HepG2 (cell line): ENCODE measurements around the gene ZBTB46. TPM values are rescaled to one million over a fixed set of nuclear protein-coding genes. Genes with fewer than 3 reads are reported as not detected.

Experiments used
- FOXA3 ChIP-seq: IDR thresholded peaks from 2 replicates; pipeline ENCODE4 v1.6.1; 2016; ENCODE audit warnings: missing genetic modification reagents, missing compliant biosample characterization
- KLF12 ChIP-seq: sonication (generic); formaldehyde crosslinking; IDR thresholded peaks from 2 replicates; pipeline ENCODE4 v1.4.0; 2020; ENCODE audit warnings: missing genetic modification reagents, borderline replicate concordance
- KMT2A ChIP-seq: sonication (generic); formaldehyde crosslinking; IDR thresholded peaks from 2 replicates; pipeline ENCODE4 v1.4.0; 2020; ENCODE audit warnings: missing genetic modification reagents
- RARG ChIP-seq: sonication (generic); formaldehyde crosslinking; IDR thresholded peaks from 2 replicates; pipeline ENCODE4 v1.4.0; 2020; ENCODE audit warnings: low read depth, mild to moderate bottlenecking, missing genetic modification reagents
- RFX3 ChIP-seq: IDR thresholded peaks from 2 replicates; pipeline ENCODE4 v1.6.1; 2016; ENCODE audit warnings: missing biosample characterization, missing genetic modification reagents
- ZKSCAN1 ChIP-seq: fragments of 150-350 bp; IDR thresholded peaks from 2 replicates; pipeline ENCODE4 v1.6.1; 2014; ENCODE audit warnings: low read length
- ZMAT3 ChIP-seq: sonication (generic); formaldehyde crosslinking; conservative IDR thresholded peaks from 2 replicates; pipeline ENCODE4 v1.7.0; 2021; ENCODE audit warnings: missing genetic modification reagents
- ZNF205 ChIP-seq: IDR thresholded peaks from 2 replicates; pipeline ENCODE4 v1.6.1; 2018; ENCODE audit warnings: missing biosample characterization, missing genetic modification reagents
- ZNF264 ChIP-seq: sonication (generic); formaldehyde crosslinking; IDR thresholded peaks from 2 replicates; pipeline ENCODE4 v1.4.0; 2020; ENCODE audit warnings: missing genetic modification reagents
- ZNF772 ChIP-seq: sonication (generic); formaldehyde crosslinking; IDR thresholded peaks from 2 replicates; pipeline ENCODE4 v1.5.0; 2020; ENCODE audit warnings: mild to moderate bottlenecking, missing genetic modification reagents
- polyA plus RNA-seq, 8 experiments: library from polyadenylated mRNA; depleted of rRNA in 3 of 8; stranded (reverse) in 7 of 8; unstranded in 1 of 8; fragments of >200 nt; fragmentation: Illumina TruSeq in 4 of 8; extraction: Trizol in 4 of 8; gene quantifications; 2 replicates each; pipeline versions ENCODE4 v1.2.1 to v1.2.3, GENCODE V29; 2011 to 2016; ENCODE audit warnings: low read depth in 4 of 8, missing spikeins in 1 of 8, mixed read lengths in 1 of 8; ENCODE audit not compliant: insufficient read depth in 1 of 8
- total RNA-seq, 5 experiments: library from RNA; depleted of rRNA; stranded (reverse); fragments of >200 nt; fragmentation: Illumina TruSeq; extraction: Trizol; gene quantifications; 2 replicates each; pipeline ENCODE4 v1.2.3, GENCODE V29; 2016; ENCODE audit warnings: low read depth in 1 of 5
- TF ChIP-seq, protein P1 (sequence below): sonication (generic); formaldehyde crosslinking; IDR thresholded peaks from 2 replicates; pipeline ENCODE4 v1.4.0; 2020; ENCODE audit warnings: low read depth, missing genetic modification reagents
- TF ChIP-seq, protein P2 (sequence below): IDR thresholded peaks from 2 replicates; pipeline ENCODE4 v1.6.1; 2016; ENCODE audit warnings: low read depth
- TF ChIP-seq, protein P3 (sequence below): fragments of 450-650 bp; IDR thresholded peaks from 2 replicates; pipeline ENCODE4 v1.6.1; 2016
- TF ChIP-seq, protein P4 (sequence below): sonication (generic); formaldehyde crosslinking; IDR thresholded peaks from 2 replicates; pipeline ENCODE4 v1.5.1; 2020; ENCODE audit warnings: mild to moderate bottlenecking, missing genetic modification reagents, moderate library complexity
- TF ChIP-seq, protein P5 (sequence below): sonication (generic); formaldehyde crosslinking; IDR thresholded peaks from 2 replicates; pipeline ENCODE4 v1.5.0; 2020; ENCODE audit warnings: missing genetic modification reagents, mild to moderate bottlenecking, borderline replicate concordance
- TF ChIP-seq, protein P6 (sequence below): sonication (generic); formaldehyde crosslinking; IDR thresholded peaks from 2 replicates; pipeline ENCODE4 v1.4.0; 2020; ENCODE audit warnings: missing genetic modification reagents, mild to moderate bottlenecking, borderline replicate concordance

The ZBTB46 gene
- total and polyA plus RNA-seq, 2 of the 13 experiments (the other 11 are each of a cell fraction or from before 2014, with no cell fraction given), result 1.6 to 13.5 TPM

DNA sequence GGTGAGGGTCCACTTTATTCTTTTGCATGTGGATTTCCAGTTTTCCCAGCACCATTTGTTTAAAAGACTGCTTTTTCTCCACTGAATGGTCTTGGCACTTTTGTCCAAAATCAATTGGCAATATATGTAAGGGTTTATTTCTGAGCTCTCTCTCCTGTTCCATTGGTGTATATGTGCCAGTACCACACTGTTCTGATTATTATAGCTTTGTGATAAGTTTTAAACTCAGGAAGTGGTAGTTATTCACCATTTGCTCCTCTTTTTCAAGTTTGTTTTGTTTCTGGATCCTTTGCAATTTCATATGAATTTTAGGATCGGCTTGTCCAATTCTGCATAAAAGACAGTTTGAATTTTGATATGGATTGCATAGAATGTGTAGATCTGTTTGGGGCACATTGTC lies 118.9 kb downstream of the ZBTB46 start (continued):
- TF ChIP-seq, protein P1, sequence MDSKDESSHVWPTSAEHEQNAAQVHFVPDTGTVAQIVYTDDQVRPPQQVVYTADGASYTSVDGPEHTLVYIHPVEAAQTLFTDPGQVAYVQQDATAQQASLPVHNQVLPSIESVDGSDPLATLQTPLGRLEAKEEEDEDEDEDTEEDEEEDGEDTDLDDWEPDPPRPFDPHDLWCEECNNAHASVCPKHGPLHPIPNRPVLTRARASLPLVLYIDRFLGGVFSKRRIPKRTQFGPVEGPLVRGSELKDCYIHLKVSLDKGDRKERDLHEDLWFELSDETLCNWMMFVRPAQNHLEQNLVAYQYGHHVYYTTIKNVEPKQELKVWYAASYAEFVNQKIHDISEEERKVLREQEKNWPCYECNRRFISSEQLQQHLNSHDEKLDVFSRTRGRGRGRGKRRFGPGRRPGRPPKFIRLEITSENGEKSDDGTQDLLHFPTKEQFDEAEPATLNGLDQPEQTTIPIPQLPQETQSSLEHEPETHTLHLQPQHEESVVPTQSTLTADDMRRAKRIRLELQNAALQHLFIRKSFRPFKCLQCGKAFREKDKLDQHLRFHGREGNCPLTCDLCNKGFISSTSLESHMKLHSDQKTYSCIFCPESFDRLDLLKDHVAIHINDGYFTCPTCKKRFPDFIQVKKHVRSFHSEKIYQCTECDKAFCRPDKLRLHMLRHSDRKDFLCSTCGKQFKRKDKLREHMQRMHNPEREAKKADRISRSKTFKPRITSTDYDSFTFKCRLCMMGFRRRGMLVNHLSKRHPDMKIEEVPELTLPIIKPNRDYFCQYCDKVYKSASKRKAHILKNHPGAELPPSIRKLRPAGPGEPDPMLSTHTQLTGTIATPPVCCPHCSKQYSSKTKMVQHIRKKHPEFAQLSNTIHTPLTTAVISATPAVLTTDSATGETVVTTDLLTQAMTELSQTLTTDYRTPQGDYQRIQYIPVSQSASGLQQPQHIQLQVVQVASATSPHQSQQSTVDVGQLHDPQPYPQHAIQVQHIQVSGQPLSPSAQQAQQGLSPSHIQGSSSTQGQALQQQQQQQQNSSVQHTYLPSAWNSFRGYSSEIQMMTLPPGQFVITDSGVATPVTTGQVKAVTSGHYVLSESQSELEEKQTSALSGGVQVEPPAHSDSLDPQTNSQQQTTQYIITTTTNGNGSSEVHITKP, result no peak
- no peak for TF ChIP-seq ZKSCAN1
- TF ChIP-seq FOXA3 (CRISPR knock-in tag), result no peak
- no peak for TF ChIP-seq ZNF264 (CRISPR knock-in tag)
- TF ChIP-seq ZNF772 (CRISPR knock-in tag), result no peak
- TF ChIP-seq KMT2A (CRISPR knock-in tag), result no peak
- TF ChIP-seq, protein P2, sequence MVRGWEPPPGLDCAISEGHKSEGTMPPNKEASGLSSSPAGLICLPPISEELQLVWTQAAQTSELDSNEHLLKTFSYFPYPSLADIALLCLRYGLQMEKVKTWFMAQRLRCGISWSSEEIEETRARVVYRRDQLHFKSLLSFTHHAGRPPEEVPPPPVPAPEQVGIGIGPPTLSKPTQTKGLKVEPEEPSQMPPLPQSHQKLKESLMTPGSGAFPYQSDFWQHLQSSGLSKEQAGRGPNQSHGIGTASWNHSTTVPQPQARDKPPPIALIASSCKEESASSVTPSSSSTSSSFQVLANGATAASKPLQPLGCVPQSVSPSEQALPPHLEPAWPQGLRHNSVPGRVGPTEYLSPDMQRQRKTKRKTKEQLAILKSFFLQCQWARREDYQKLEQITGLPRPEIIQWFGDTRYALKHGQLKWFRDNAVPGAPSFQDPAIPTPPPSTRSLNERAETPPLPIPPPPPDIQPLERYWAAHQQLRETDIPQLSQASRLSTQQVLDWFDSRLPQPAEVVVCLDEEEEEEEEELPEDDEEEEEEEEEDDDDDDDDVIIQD (CRISPR knock-in tag), result no peak
- TF ChIP-seq KLF12 (CRISPR knock-in tag), result no peak
- no peak for TF ChIP-seq RARG (CRISPR knock-in tag)
- TF ChIP-seq, protein P3, sequence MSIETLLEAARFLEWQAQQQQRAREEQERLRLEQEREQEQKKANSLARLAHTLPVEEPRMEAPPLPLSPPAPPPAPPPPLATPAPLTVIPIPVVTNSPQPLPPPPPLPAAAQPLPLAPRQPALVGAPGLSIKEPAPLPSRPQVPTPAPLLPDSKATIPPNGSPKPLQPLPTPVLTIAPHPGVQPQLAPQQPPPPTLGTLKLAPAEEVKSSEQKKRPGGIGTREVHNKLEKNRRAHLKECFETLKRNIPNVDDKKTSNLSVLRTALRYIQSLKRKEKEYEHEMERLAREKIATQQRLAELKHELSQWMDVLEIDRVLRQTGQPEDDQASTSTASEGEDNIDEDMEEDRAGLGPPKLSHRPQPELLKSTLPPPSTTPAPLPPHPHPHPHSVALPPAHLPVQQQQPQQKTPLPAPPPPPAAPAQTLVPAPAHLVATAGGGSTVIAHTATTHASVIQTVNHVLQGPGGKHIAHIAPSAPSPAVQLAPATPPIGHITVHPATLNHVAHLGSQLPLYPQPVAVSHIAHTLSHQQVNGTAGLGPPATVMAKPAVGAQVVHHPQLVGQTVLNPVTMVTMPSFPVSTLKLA, result no peak
- TF ChIP-seq, protein P4, sequence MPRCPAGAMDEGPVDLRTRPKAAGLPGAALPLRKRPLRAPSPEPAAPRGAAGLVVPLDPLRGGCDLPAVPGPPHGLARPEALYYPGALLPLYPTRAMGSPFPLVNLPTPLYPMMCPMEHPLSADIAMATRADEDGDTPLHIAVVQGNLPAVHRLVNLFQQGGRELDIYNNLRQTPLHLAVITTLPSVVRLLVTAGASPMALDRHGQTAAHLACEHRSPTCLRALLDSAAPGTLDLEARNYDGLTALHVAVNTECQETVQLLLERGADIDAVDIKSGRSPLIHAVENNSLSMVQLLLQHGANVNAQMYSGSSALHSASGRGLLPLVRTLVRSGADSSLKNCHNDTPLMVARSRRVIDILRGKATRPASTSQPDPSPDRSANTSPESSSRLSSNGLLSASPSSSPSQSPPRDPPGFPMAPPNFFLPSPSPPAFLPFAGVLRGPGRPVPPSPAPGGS (CRISPR knock-in tag), result no peak
- TF ChIP-seq, protein P5, sequence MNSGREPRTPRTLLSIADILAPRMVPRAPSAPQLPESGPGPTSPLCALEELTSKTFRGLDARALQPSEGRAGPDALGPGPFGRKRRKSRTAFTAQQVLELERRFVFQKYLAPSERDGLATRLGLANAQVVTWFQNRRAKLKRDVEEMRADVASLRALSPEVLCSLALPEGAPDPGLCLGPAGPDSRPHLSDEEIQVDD (CRISPR knock-in tag), result no peak
- no peak for TF ChIP-seq ZNF205 (CRISPR knock-in tag)
- TF ChIP-seq, protein P6, sequence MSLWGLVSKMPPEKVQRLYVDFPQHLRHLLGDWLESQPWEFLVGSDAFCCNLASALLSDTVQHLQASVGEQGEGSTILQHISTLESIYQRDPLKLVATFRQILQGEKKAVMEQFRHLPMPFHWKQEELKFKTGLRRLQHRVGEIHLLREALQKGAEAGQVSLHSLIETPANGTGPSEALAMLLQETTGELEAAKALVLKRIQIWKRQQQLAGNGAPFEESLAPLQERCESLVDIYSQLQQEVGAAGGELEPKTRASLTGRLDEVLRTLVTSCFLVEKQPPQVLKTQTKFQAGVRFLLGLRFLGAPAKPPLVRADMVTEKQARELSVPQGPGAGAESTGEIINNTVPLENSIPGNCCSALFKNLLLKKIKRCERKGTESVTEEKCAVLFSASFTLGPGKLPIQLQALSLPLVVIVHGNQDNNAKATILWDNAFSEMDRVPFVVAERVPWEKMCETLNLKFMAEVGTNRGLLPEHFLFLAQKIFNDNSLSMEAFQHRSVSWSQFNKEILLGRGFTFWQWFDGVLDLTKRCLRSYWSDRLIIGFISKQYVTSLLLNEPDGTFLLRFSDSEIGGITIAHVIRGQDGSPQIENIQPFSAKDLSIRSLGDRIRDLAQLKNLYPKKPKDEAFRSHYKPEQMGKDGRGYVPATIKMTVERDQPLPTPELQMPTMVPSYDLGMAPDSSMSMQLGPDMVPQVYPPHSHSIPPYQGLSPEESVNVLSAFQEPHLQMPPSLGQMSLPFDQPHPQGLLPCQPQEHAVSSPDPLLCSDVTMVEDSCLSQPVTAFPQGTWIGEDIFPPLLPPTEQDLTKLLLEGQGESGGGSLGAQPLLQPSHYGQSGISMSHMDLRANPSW (CRISPR knock-in tag), result no peak
- TF ChIP-seq RFX3 (CRISPR knock-in tag), result no peak
- TF ChIP-seq ZMAT3 (CRISPR knock-in tag), result no peak
